Stimulated activated effector memory CD8-positive, alpha-beta T cell treated with anti-CD3 and anti-CD28 coated beads, Interleukin-12 subunit alpha, Interleukin-12 subunit beta, amount 100 ng/mL, for 72 hours (primary cell): Measurements from ENCODE around the gene SETD3.
A peak's percentile ranks its signal among the peaks of the same experiment; 100 is the strongest.

Experiments
- ATAC-seq: fragments of 150-1000 bp; cut with Tn5 transposase; 2 replicates; pipeline ENCODE4 v1.10.0; 2021
- DNase-seq, 2 donors: peaks; one replicate each; pipeline ENCODE4 v3.0.0; 2021 to 2022; ENCODE audit warnings: low spot score in 2 of 2
- H3K27ac Mint-ChIP-seq: one replicate; pipeline ENCODE4 v1.8.0; 2022; ENCODE audit warnings: mild to moderate bottlenecking, mixed read lengths
- H3K36me3 Mint-ChIP-seq: one replicate; pipeline ENCODE4 v1.8.0; 2022; ENCODE audit warnings: mild to moderate bottlenecking, mixed read lengths
- H3K4me1 Mint-ChIP-seq: one replicate; pipeline ENCODE4 v1.8.0; 2022; ENCODE audit warnings: mixed read lengths
- H3K4me3 Mint-ChIP-seq: one replicate; pipeline ENCODE4 v1.8.0; 2022; ENCODE audit warnings: mild to moderate bottlenecking, mixed read lengths
- H3K9me3 Mint-ChIP-seq: one replicate; pipeline ENCODE4 v1.8.0; 2022; ENCODE audit warnings: mixed read lengths

Gene SETD3

DNA sequence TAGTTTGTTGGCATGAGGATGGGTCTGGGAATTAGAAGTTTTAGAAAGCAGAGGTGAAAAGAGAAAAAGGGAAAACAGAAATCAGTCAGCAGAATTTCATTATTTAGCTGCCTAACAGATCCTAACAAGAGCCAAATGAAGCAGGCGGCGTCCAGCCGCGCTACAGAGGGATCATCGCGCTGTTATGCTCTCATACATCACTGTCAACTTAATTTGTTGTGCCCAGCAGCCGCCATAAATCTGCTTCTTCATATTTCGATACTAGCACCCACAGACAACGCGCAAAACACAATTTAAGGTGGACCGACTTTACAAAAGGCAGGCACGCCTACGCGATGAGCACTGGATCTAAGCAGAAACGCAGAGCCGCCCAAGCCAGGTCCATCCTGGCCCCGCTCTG, 66.7 kb downstream of the SETD3 start:
- Mint-ChIP-seq H3K9me3 (no peaks in the 10 kb centered on the region), H3K36me3 (peaks cover 57% of the 10 kb centered on the region), H3K27ac (no peak overlapping the region), H3K4me3 (no peak overlapping the region), H3K4me1 (peaks cover 32% of the 10 kb centered on the region)
- ATAC-seq (no peak), DNase-seq (no peak)

DNA sequence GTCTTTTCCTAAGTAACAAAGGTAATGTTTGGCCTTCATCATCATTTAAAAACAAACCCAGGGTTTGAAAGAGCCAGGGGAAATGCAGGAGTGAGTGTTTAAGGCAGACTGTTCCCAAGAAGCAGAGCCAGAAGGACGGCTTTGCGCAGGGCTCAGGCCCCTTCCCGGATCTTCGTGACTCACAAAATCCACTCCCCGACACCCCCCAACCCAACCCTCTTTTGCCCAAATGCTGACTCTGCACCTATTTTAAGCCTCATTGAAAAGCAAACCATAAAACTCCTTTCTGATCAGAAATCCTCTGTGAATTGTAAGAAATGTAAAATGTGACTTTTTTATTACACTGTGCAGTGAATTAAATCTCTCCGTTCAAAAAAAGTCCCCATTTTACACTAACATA, 67.5 kb downstream of the SETD3 start:
- no peak overlapping the region for H3K27ac Mint-ChIP-seq
- DNase-seq, result no peak
- no peak overlapping the region for H3K4me3 Mint-ChIP-seq
- peaks cover 32% of the 10 kb centered on the region for H3K4me1 Mint-ChIP-seq
- H3K9me3 Mint-ChIP-seq, result no peaks in the 10 kb centered on the region
- H3K36me3 Mint-ChIP-seq, result peaks cover 60% of the 10 kb centered on the region
- ATAC-seq, result no peak

DNA sequence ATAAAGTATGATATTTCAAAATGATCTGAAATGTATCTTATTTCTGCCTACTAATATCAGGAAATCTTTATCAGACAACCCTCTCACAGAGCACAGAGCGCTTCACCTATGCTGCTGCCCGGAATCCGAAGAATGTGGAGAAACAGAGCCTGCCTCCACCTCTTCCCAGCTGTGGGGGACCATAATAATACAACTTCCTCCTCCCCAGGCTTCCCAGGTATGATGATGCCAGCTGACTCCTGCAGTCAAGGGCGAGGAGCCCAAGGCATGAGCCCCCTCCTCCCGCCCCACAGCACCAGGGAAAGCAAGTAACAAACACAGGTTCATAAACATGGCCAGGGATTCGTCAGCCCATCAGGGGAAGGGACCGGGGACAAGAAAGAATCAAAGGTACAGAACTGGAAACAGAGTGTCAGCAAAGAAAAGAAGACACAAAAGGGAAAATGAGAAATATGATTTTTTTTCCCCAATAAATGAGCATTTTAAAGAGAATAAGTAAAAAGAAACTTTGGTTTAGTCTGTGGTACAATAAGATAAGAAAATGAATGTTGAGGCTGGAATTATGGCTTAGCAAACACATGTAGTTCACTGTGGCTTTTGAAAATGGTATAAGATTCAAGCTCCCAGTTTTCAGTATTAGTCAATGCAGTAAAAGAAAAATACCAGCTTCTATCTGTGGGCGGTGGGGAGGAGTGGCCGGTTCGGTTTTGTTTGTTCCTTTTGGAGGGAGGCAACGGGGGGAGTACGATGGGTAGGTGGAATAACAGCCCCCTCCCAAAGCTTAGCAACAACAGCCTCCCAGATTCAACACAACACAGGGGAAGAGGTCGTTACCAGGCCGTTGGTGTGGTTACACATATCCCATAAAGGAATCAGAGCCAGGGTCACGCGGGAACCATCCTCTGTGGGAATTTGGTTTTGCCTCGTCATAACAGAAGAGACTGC, 68.3 kb downstream of the SETD3 start:
- peaks cover 32% of the 10 kb centered on the region for H3K4me1 Mint-ChIP-seq
- H3K27ac Mint-ChIP-seq, result peak overlapping the region; percentile 46
- H3K4me3 Mint-ChIP-seq, result peak overlapping the region; percentile 8
- peaks cover 60% of the 10 kb centered on the region for H3K36me3 Mint-ChIP-seq
- DNase-seq (no peak), ATAC-seq (peak; percentile 64)
- H3K9me3 Mint-ChIP-seq, result no peaks in the 10 kb centered on the region

DNA sequence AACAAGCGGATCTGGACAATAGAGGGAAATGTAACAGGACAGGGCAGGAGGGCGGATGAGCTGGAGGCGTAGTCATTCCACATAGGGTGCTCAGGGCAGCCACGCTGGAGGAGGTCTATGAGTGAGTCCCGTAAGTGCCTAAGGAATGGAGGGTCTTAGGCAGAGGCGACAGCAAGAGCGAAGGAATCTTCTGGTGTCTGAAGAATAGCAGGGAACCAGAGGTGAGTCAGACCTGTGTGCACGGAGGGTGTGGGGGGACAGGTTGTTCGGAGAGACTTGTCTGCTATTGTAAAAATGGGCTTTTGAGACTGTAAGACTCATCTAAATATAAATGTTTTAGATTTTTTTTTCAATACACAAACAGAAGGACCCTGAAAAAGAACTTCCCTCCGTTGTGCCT, 70.6 kb downstream of the SETD3 start:
- peak in 1 of 2 donors; percentile 8 for DNase-seq
- H3K9me3 Mint-ChIP-seq, result no peaks in the 10 kb centered on the region
- peaks cover 69% of the 10 kb centered on the region for H3K36me3 Mint-ChIP-seq
- H3K4me1 Mint-ChIP-seq, result peaks cover 25% of the 10 kb centered on the region
- no peak overlapping the region for H3K4me3 Mint-ChIP-seq
- ATAC-seq, result no peak
- no peak overlapping the region for H3K27ac Mint-ChIP-seq

DNA sequence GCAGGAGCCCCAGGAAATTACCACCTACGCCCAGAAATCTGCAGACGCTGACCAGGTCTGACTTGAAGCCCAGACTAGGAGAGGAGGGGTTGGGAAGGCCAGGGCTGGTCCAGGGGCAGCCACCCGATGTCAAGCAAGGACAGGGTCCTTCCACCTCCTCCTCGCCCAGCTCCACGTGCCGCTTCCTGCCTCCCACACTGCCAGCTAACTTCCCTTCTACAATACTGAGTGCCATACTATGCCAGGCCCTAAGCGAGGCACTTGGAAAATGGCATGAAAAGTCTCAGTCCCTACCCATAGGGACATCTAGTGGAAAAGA, 71.7 kb downstream of the SETD3 start:
- Mint-ChIP-seq H3K4me1 (peaks cover 25% of the 10 kb centered on the region), H3K27ac (no peak overlapping the region), H3K9me3 (no peaks in the 10 kb centered on the region), H3K36me3 (peaks cover 77% of the 10 kb centered on the region), H3K4me3 (no peak overlapping the region)
- DNase-seq, result no peak
- no peak for ATAC-seq

DNA sequence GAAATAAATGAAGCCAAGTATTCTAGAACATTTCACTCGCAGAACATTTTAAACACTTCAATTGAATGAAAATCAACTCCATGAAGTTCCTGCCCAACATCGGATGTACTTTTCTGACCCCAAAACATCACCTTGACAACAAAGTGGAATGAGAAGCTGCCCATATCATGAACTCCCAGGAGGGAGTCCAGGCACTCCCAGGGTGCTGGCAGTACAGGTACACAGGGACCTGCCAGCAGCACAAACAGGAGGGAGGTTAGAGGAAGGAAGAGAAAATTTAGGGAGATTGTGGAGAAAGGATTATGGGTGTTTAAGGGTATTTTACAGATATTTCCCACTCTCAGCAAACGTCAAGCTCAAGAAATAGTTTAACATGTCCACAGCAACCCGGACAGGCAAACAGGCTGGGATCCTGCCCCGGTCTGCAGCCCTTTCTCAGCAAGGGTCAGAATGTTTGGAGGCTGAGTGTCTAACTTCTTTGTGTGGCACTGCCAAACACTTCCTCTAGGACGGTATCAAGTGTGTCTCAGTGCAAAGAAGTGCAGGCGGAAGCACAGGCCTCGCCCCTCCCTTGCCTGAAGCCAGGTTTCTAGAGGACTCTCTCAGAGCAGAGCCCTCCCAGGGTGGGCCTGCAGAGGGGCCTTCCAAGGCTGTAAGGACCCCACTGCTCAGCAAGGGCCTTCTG, 72.2 kb downstream of the SETD3 start:
- H3K36me3 Mint-ChIP-seq, result peaks cover 76% of the 10 kb centered on the region
- H3K9me3 Mint-ChIP-seq, result no peaks in the 10 kb centered on the region
- DNase-seq (peak in 1 of 2 donors; percentile 26), ATAC-seq (no peak)
- H3K4me3 Mint-ChIP-seq, result no peak overlapping the region
- peaks cover 22% of the 10 kb centered on the region for H3K4me1 Mint-ChIP-seq
- H3K27ac Mint-ChIP-seq, result peak overlapping the region; percentile 18

DNA sequence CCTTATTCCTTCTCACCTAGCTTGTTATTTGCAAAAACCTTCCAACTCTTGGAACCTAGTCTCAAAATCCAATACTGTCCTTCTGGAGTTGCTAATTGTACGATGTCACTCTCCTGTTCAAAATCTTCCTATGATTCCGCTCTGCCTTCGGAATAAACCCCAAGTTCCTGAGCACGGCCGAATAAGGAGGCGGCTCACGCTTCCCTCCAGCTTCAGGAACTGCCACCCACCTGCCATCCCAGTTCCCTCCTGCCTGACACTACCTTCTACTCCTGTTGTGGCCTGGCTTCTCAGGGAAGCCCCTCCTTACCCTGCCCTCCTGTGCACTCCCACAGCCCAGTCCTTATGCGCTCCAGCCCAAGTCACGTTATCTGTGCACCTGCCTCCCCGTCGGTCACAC, 73.2 kb downstream of the SETD3 start:
- H3K27ac Mint-ChIP-seq, result peak overlapping the region; percentile 18
- H3K4me3 Mint-ChIP-seq, result no peak overlapping the region
- H3K36me3 Mint-ChIP-seq, result peaks cover 71% of the 10 kb centered on the region

DNA sequence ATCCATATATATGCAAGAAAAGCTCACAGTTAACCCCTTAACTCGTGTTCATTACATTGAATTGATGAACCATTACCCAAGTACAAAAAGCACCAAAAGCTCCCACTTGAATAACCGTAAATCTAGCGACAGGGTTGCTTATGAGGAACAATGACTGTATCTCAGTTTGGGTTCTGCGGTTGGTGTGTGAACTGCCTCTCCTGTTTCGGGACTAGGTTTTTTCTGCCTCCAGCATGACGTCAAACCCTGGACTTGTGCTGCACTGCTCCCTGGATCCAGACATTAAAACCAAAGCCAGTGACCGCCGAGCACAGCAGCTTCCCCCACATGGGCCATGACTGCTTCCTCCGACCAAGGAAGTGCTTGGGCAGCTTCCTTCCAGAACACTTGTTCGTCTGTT, 77.7 kb downstream of the SETD3 start:
- H3K4me3 Mint-ChIP-seq, result no peak overlapping the region
- ATAC-seq, result no peak
- peak overlapping the region; percentile 60 for H3K27ac Mint-ChIP-seq

More for the DNA sequence above, 73.2 kb downstream of the SETD3 start:
- H3K9me3 Mint-ChIP-seq, result no peaks in the 10 kb centered on the region
- DNase-seq, result no peak
- ATAC-seq, result no peak
- H3K4me1 Mint-ChIP-seq, result peaks cover 19% of the 10 kb centered on the region

DNA sequence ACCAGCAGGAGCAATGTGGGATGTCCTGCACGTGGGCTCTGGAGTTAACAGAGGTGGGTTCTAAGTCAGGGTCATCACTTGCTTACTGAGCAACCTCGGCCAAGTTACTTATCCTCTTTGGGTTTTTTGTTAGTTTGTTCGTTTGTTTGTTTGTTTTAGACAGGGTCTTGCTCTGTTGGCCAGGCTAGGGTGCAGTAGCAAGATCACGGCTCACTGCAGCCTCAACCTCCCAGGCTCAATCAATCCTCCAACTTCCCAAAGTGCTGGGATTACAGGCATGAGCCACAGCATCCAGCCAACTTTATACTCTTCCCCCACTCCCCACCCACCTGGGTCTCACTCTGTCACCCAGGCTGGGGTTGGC, 78.4 kb downstream of the SETD3 start:
- peak overlapping the region; percentile 60 for H3K27ac Mint-ChIP-seq
- no peak overlapping the region for H3K4me3 Mint-ChIP-seq
- ATAC-seq, result no peak
- peaks cover 72% of the 10 kb centered on the region for H3K36me3 Mint-ChIP-seq
- H3K4me1 Mint-ChIP-seq, result peaks cover 17% of the 10 kb centered on the region
- DNase-seq, result no peak
- no peaks in the 10 kb centered on the region for H3K9me3 Mint-ChIP-seq

More for the DNA sequence above, 77.7 kb downstream of the SETD3 start:
- peak in 1 of 2 donors; percentile 38 for DNase-seq
- H3K4me1 Mint-ChIP-seq, result peaks cover 17% of the 10 kb centered on the region
- H3K36me3 Mint-ChIP-seq, result peaks cover 66% of the 10 kb centered on the region
- no peaks in the 10 kb centered on the region for H3K9me3 Mint-ChIP-seq

DNA sequence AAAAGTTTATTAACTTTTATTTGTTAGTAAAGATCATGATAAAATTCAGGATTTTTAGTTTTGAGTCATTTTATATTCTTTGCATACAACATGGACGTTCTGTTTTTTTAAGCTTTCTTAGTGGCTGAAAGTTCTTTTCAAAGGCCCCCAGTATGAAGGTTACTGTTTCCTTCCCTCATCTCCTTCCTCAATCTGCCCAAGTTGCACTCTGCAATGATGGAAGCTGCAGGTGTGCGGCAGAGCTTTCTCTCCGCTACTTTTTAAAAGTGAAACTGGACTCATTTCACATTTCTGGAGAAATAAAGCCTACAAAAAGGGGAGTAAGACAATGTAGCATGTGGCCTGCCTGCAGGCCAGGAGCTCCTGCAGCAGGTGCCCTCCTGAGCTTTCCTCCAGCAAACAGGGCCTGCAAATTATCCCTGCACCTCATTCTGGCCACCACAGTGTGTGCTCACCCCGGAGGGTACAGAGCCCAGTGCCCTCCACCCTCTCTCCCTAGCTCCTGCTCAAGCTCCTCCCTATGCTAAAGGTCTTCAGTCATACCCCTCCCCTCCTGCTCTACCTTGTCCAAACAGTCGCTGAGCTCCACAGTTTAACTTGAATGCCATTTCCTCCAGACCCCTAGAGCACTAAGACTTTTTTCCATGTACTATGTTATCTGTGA, 78.9 kb downstream of the SETD3 start:
- DNase-seq (no peak), ATAC-seq (no peak)
- H3K4me1 Mint-ChIP-seq, result peaks cover 17% of the 10 kb centered on the region
- no peak overlapping the region for H3K4me3 Mint-ChIP-seq
- peak overlapping the region; percentile 60 for H3K27ac Mint-ChIP-seq
- peaks cover 75% of the 10 kb centered on the region for H3K36me3 Mint-ChIP-seq
- H3K9me3 Mint-ChIP-seq, result no peaks in the 10 kb centered on the region

DNA sequence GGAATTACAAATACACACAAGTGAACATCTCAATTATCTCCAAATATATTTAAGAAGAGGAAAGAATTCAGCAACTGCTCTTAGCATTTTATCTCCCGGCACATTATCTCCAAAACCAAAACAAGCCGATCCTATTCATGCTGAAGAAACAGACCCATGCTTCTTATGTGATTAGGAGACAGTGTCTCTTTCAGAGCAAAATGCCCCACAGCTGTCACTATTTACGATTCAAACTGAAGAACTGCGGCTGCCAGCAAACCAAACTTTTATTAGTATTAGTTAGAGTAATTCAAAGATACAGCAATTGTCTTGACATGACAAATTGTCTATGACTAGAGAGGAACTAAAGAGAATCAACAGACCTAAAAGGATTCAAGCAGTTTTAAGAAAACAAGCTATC, 79.4 kb downstream of the SETD3 start:
- no peaks in the 10 kb centered on the region for H3K9me3 Mint-ChIP-seq
- no peak overlapping the region for H3K4me3 Mint-ChIP-seq
- peaks cover 72% of the 10 kb centered on the region for H3K36me3 Mint-ChIP-seq
- ATAC-seq (no peak), DNase-seq (peak in 1 of 2 donors; percentile 3)
- no peak overlapping the region for H3K27ac Mint-ChIP-seq
- peaks cover 21% of the 10 kb centered on the region for H3K4me1 Mint-ChIP-seq

DNA sequence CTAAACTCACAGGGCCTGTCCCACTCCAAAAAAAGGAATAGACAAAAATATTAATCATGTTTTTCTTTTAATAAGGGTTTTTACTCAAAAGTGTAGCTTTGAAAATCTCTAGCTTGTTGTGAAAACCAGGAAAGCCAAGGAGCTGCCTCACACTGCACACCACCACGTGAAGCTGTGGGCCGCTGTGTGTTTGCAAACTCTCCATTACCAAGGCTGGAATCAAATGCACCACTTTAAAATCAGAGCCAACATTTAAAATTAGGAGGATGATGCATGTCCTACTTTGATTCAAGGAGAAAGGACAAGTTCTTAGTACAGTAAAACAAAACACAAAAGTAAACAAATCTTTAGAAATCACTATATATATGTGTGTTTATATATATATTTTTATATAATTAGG, 83.0 kb downstream of the SETD3 start:
- Mint-ChIP-seq H3K4me1 (peaks cover 37% of the 10 kb centered on the region), H3K4me3 (no peak overlapping the region), H3K9me3 (no peaks in the 10 kb centered on the region), H3K27ac (no peak overlapping the region), H3K36me3 (peaks cover 51% of the 10 kb centered on the region)
- peak in 1 of 2 donors; percentile 33 for DNase-seq
- no peak for ATAC-seq

DNA sequence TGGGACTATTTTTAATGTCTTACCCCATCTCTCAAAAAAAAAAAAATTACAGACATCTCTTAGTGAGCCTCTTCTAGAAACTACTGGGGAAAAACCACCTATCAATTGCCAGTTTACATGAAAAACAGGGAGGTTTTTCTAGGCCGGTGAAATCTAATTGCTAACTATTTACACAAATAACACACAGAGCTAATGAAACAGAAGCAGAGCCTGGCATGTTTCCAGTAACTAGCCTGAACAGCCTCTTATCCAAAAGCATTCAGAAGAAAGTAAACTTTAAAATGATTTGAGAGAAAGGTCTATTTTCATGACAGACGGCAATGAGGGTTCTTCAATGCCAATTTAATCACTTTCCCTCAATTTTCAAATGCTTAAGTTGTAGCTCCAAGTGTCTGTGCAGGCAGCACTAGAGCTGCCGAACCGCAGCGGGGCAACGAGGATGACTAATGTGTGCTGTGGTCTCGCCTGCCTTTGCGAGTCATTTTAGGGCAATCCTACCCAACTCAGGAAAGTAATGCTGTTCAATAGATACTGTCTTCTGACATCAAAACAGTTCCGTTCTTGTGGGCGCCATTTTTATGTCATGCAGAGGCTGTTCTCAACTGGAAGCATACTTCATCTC, 84.6 kb downstream of the SETD3 start:
- ATAC-seq (peak; percentile 100), DNase-seq (peak; percentile 22 to 57)
- Mint-ChIP-seq H3K4me3 (peak overlapping the region; percentile 15), H3K4me1 (peaks cover 27% of the 10 kb centered on the region), H3K36me3 (peaks cover 49% of the 10 kb centered on the region), H3K9me3 (no peaks in the 10 kb centered on the region), H3K27ac (peak overlapping the region; percentile 80)

DNA sequence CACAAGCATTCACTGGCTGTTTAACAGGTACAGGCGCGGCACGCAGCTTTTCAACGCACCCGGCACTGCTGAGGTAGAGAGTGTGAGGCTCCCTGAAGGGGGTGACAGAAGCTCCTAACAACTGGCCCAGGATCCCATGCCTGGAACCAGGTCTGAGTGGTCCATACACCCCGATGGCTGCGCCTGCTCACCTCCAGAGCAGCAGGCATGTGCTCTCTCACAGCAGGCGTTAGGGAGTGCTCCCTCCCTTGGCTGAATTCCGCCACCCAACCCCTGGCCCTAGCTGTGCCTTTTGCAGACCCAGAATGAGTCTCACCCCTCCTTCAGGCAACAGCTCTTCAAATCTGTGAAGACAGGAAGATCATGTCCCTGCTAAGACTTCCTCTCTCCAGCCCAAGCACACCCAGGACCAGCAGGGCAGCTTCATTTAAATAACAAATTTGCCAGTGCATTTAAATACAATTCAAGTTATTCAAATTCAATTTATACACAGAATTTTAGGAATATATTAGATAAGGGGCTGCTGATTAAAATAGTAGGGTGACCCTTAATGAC, 86.0 kb downstream of the SETD3 start:
- H3K9me3 Mint-ChIP-seq, result no peaks in the 10 kb centered on the region
- H3K27ac Mint-ChIP-seq, result no peak overlapping the region
- peaks cover 27% of the 10 kb centered on the region for H3K4me1 Mint-ChIP-seq
- ATAC-seq (no peak), DNase-seq (peak in 1 of 2 donors; percentile 43)
- no peak overlapping the region for H3K4me3 Mint-ChIP-seq
- peaks cover 36% of the 10 kb centered on the region for H3K36me3 Mint-ChIP-seq
